KMS-11 (cell line): ENCODE measurements around the gene AK5.

Source experiments
- H2AFZ ChIP-seq: fragments of 200-600 bp; sonication (generic); 2 replicates; pipeline ENCODE4 v1.6.1; 2016; ENCODE audit warnings: antibody characterized with exemption, mixed run types, low read depth
- H3K27ac ChIP-seq: fragments of 200-600 bp; sonication (generic); 2 replicates; pipeline ENCODE4 v1.6.1; 2016; ENCODE audit warnings: mild to moderate bottlenecking, mixed run types
- H3K27me3 ChIP-seq: fragments of 200-600 bp; sonication (generic); 2 replicates; pipeline ENCODE4 v1.6.1; 2017; ENCODE audit warnings: mild to moderate bottlenecking, low read depth, mixed run types, moderate library complexity; ENCODE audit not compliant: insufficient read depth
- H3K36me3 ChIP-seq: fragments of 200-600 bp; sonication (generic); 2 replicates; pipeline ENCODE4 v1.6.1; 2017; ENCODE audit warnings: mild to moderate bottlenecking, mixed run types; ENCODE audit not compliant: insufficient read depth
- H3K4me1 ChIP-seq: fragments of 200-600 bp; sonication (generic); 2 replicates; pipeline ENCODE4 v1.6.1; 2016; ENCODE audit warnings: mild to moderate bottlenecking, low read depth, mixed run types; ENCODE audit not compliant: poor library complexity, severe bottlenecking
- H3K4me2 ChIP-seq: fragments of 200-600 bp; sonication (generic); 2 replicates; pipeline ENCODE4 v1.7.0; 2016; ENCODE audit warnings: mild to moderate bottlenecking, mixed run types
- H3K4me3 ChIP-seq: fragments of 200-600 bp; sonication (generic); IDR thresholded peaks from 2 replicates; pipeline ENCODE4 v1.6.1; 2017; ENCODE audit warnings: low read depth, low read length, mixed read lengths; ENCODE audit not compliant: insufficient read depth
- H3K79me2 ChIP-seq: fragments of 200-600 bp; sonication (generic); 2 replicates; pipeline ENCODE4 v1.6.1; 2016; ENCODE audit warnings: low read depth, mixed run types; ENCODE audit not compliant: insufficient read depth
- H3K9ac ChIP-seq: fragments of 200-600 bp; sonication (generic); 2 replicates; pipeline ENCODE4 v1.6.1; 2016; ENCODE audit warnings: mild to moderate bottlenecking, mixed run types
- H4K20me1 ChIP-seq: fragments of 200-600 bp; sonication (generic); 2 replicates; pipeline ENCODE4 v1.6.1; 2016; ENCODE audit warnings: mild to moderate bottlenecking, mixed run types; ENCODE audit not compliant: insufficient read depth
- CTCF ChIP-seq: fragments of 200-600 bp; sonication (generic); conservative IDR thresholded peaks from 2 replicates; pipeline ENCODE4 v1.6.1; 2017; ENCODE audit warnings: low read depth, mild to moderate bottlenecking, antibody characterized with exemption, low read length, moderate library complexity, mixed read lengths

Gene AK5

GRCh38 chr1:77534456-77534855 lies 252.6 kb downstream of the AK5 start:
- H2AFZ ChIP-seq, result no peak overlapping the region
- H3K4me2 ChIP-seq, result no peak overlapping the region
- H3K27me3 ChIP-seq, result no peaks in the 10 kb centered on the region
- H3K27ac ChIP-seq, result no peak overlapping the region
- H3K36me3 ChIP-seq, result no peaks in the 10 kb centered on the region
- H3K4me3 ChIP-seq, result no peak overlapping the region
- H4K20me1 ChIP-seq, result no peaks in the 10 kb centered on the region
- H3K9ac ChIP-seq, result no peak overlapping the region
- TF ChIP-seq CTCF, result no peak
- H3K4me1 ChIP-seq, result peaks cover 8% of the 10 kb centered on the region
- H3K79me2 ChIP-seq, result no peaks in the 10 kb centered on the region

- TF ChIP-seq CTCF, result no peak
- no peaks in the 10 kb centered on the region for H4K20me1 ChIP-seq
- no peak overlapping the region for H3K9ac ChIP-seq
- peaks cover 19% of the 10 kb centered on the region for H3K4me1 ChIP-seq
- no peak overlapping the region for H2AFZ ChIP-seq
- H3K79me2 ChIP-seq, result no peaks in the 10 kb centered on the region
- no peak overlapping the region for H3K4me3 ChIP-seq
- H3K4me2 ChIP-seq, result no peak overlapping the region
- no peaks in the 10 kb centered on the region for H3K27me3 ChIP-seq
- H3K36me3 ChIP-seq, result no peaks in the 10 kb centered on the region
- no peak overlapping the region for H3K27ac ChIP-seq
Measured at GRCh38 chr1:77536813-77537212, 255.0 kb downstream of the AK5 start.

GRCh38 chr1:77538956-77539518 lies 257.2 kb downstream of the AK5 start:
- no peak overlapping the region for H3K27ac ChIP-seq
- H3K27me3 ChIP-seq, result no peaks in the 10 kb centered on the region
- no peaks in the 10 kb centered on the region for H3K36me3 ChIP-seq
- H2AFZ ChIP-seq, result peak overlapping the region; percentile 49; the same call in 1 of the 2 replicates
- no peak overlapping the region for H3K9ac ChIP-seq
- H4K20me1 ChIP-seq, result no peaks in the 10 kb centered on the region
- H3K4me3 ChIP-seq, result no peak overlapping the region
- H3K79me2 ChIP-seq, result no peaks in the 10 kb centered on the region
- H3K4me1 ChIP-seq, result peaks cover 19% of the 10 kb centered on the region
- no peak overlapping the region for H3K4me2 ChIP-seq
- no peak for TF ChIP-seq CTCF

- H3K4me1 ChIP-seq, result peaks cover 19% of the 10 kb centered on the region
- no peak overlapping the region for H3K4me2 ChIP-seq
- peak overlapping the region; percentile 49 for H2AFZ ChIP-seq
- H3K27me3 ChIP-seq, result no peaks in the 10 kb centered on the region
- H3K36me3 ChIP-seq, result no peaks in the 10 kb centered on the region
- no peak overlapping the region for H3K27ac ChIP-seq
- H3K79me2 ChIP-seq, result no peaks in the 10 kb centered on the region
- H3K9ac ChIP-seq, result no peak overlapping the region
- TF ChIP-seq CTCF, result no peak
- H3K4me3 ChIP-seq, result no peak overlapping the region
- H4K20me1 ChIP-seq, result no peaks in the 10 kb centered on the region
Measured at GRCh38 chr1:77539519-77540142, 257.8 kb downstream of the AK5 start.
